OCI-LY1 (cell line): ENCODE results near the gene CDH23.

ENCODE experiments used
- H2AFZ ChIP-seq: fragments of 200-600 bp; sonication (generic), shearing (Covaris generic); 2 replicates; pipeline ENCODE4 v1.6.0; 2014; ENCODE audit warnings: antibody characterized with exemption, mild to moderate bottlenecking, low read length
- H3F3A ChIP-seq: fragments of 200-600 bp; sonication (generic), shearing (Covaris generic); 2 replicates; pipeline ENCODE4 v1.6.0; 2014; ENCODE audit warnings: mild to moderate bottlenecking, antibody characterized with exemption, low read length, moderate library complexity; ENCODE audit not compliant: insufficient read depth
- H3K27ac ChIP-seq: fragments of 200-600 bp; sonication (generic); 2 replicates; pipeline ENCODE4 v1.5.1; 2014; ENCODE audit warnings: low read length, mixed run types, mild to moderate bottlenecking, low read depth; ENCODE audit not compliant: poor library complexity, severe bottlenecking
- H3K27me3 ChIP-seq: fragments of 200-600 bp; sonication (generic); 2 replicates; pipeline ENCODE4 v1.6.0; 2014; ENCODE audit warnings: antibody characterized with exemption, mild to moderate bottlenecking, low read length, moderate library complexity; ENCODE audit not compliant: insufficient read depth
- H3K36me3 ChIP-seq: fragments of 200-600 bp; sonication (generic); 2 replicates; pipeline ENCODE4 v1.6.1; 2014; ENCODE audit warnings: mild to moderate bottlenecking, antibody characterized with exemption, low read length, moderate library complexity, mixed read lengths; ENCODE audit not compliant: insufficient read depth
- H3K4me1 ChIP-seq: fragments of 200-600 bp; sonication (generic); 2 replicates; pipeline ENCODE4 v1.5.1; 2014; ENCODE audit warnings: mild to moderate bottlenecking, low read length, moderate library complexity; ENCODE audit not compliant: insufficient read depth, severe bottlenecking
- H3K4me2 ChIP-seq: fragments of 200-600 bp; sonication (generic), shearing (Covaris generic); 2 replicates; pipeline ENCODE4 v1.6.1; 2014; ENCODE audit warnings: low read length
- H3K4me3 ChIP-seq: fragments of 200-600 bp; sonication (generic); 2 replicates; pipeline ENCODE4 v1.5.1; 2014; ENCODE audit warnings: low read length, low read depth, mild to moderate bottlenecking, mixed read lengths; ENCODE audit not compliant: poor library complexity, severe bottlenecking
- H3K79me2 ChIP-seq: fragments of 200-600 bp; shearing (Covaris generic); 2 replicates; pipeline ENCODE4 v1.6.1; 2016; ENCODE audit warnings: mixed run types, low read length, mixed read lengths; ENCODE audit not compliant: insufficient read depth
- H3K9ac ChIP-seq: fragments of 200-600 bp; sonication (generic), shearing (Covaris generic); 2 replicates; pipeline ENCODE4 v1.6.1; 2014; ENCODE audit warnings: mild to moderate bottlenecking, low read length, mixed read lengths
- H3K9me2 ChIP-seq: fragments of 200-600 bp; sonication (generic), shearing (Covaris generic); 2 replicates; pipeline ENCODE4 v1.6.1; 2014; ENCODE audit warnings: low read depth, mild to moderate bottlenecking, low read length, mixed read lengths
- H3K9me3 ChIP-seq: fragments of 200-600 bp; shearing (Covaris generic); 2 replicates; pipeline ENCODE4 v1.6.1; 2014; ENCODE audit warnings: low read length, mixed read lengths
- H4K20me1 ChIP-seq: fragments of 200-600 bp; sonication (generic), shearing (Covaris generic); 2 replicates; pipeline ENCODE4 v1.6.0; 2016; ENCODE audit warnings: mild to moderate bottlenecking, low read length; ENCODE audit not compliant: insufficient read depth
- CTCF ChIP-seq: fragments of 200-600 bp; sonication (generic), shearing (Covaris generic); IDR thresholded peaks from 2 replicates; pipeline ENCODE4 v1.5.1; 2017; ENCODE audit warnings: mild to moderate bottlenecking, antibody characterized with exemption, low read length, moderate library complexity, mixed read lengths
- EZH2 ChIP-seq: fragments of 200-600 bp; sonication (generic), shearing (Covaris generic); IDR thresholded peaks from 2 replicates; pipeline ENCODE4 v1.8.0; 2017; ENCODE audit warnings: borderline replicate concordance, mixed run types, mild to moderate bottlenecking, antibody characterized with exemption, low read length, moderate library complexity, mixed read lengths

CDH23 gene

GRCh38 chr10:71511206-71511605, 114.5 kb downstream of the CDH23 start:
- Histone ChIP-seq H3F3A (no peaks in the 10 kb centered on the region), H3K9me3 (no peaks in the 10 kb centered on the region), H3K9me2 (no peaks in the 10 kb centered on the region), H4K20me1 (no peaks in the 10 kb centered on the region), H3K9ac (no peak overlapping the region), H3K36me3 (no peaks in the 10 kb centered on the region), H3K4me1 (no peaks in the 10 kb centered on the region), H3K4me2 (no peak overlapping the region), H2AFZ (no peak overlapping the region), H3K27me3 (peaks cover 4% of the 10 kb centered on the region; the same call in 1 of the 2 replicates), H3K27ac (no peak overlapping the region), H3K4me3 (no peak overlapping the region), H3K79me2 (no peaks in the 10 kb centered on the region)
- TF ChIP-seq CTCF: no peak
- no peak for TF ChIP-seq EZH2

GRCh38 chr10:71512312-71512711, 115.6 kb downstream of the CDH23 start:
- TF ChIP-seq EZH2: no peak
- TF ChIP-seq CTCF: no peak
- Histone ChIP-seq H3K79me2 (no peaks in the 10 kb centered on the region), H3K36me3 (no peaks in the 10 kb centered on the region), H3F3A (no peaks in the 10 kb centered on the region), H3K27me3 (peaks cover 4% of the 10 kb centered on the region; the same call in 1 of the 2 replicates), H3K9ac (no peak overlapping the region), H3K9me2 (no peaks in the 10 kb centered on the region), H3K27ac (no peak overlapping the region), H3K4me1 (no peaks in the 10 kb centered on the region), H3K4me3 (no peak overlapping the region), H2AFZ (no peak overlapping the region), H3K4me2 (no peak overlapping the region), H3K9me3 (no peaks in the 10 kb centered on the region), H4K20me1 (no peaks in the 10 kb centered on the region)

GRCh38 chr10:71512761-71513539, 116.2 kb downstream of the CDH23 start:
- no peaks in the 10 kb centered on the region for H3K4me1 ChIP-seq
- no peak overlapping the region for H3K9ac ChIP-seq
- TF ChIP-seq CTCF: no peak
- TF ChIP-seq EZH2: no peak
- H3K9me3 ChIP-seq: no peaks in the 10 kb centered on the region
- H3K27ac ChIP-seq: no peak overlapping the region
- no peaks in the 10 kb centered on the region for H3K9me2 ChIP-seq
- H3K36me3 ChIP-seq: no peaks in the 10 kb centered on the region
- H3K4me3 ChIP-seq: no peak overlapping the region
- H3K27me3 ChIP-seq: peaks cover 4% of the 10 kb centered on the region; the same call in 1 of the 2 replicates
- no peaks in the 10 kb centered on the region for H4K20me1 ChIP-seq
- no peak overlapping the region for H3K4me2 ChIP-seq
- H3F3A ChIP-seq: no peaks in the 10 kb centered on the region
- H2AFZ ChIP-seq: no peak overlapping the region
- H3K79me2 ChIP-seq: no peaks in the 10 kb centered on the region
